GM19468 (cell line): ENCODE results near the gene UVSSA.
"Not testable (repeated sequence)": the region's sequence is repeated elsewhere in the genome, so short reads cannot be mapped to it uniquely, and the experiment has no call there.

Experiments used
- ATAC-seq: cut with Tn5 transposase; IDR thresholded peaks from one replicate; pipeline ENCODE4 v1.9.1; 2021; ENCODE audit warnings: mild to moderate bottlenecking, moderate library complexity, moderate number of reproducible peaks; ENCODE audit not compliant: unreplicated experiment; ENCODE audit errors: extremely low read depth

Gene UVSSA

GRCh38 chr4:1330761-1331590 lies 16.0 kb upstream of the UVSSA start:
- no peak for ATAC-seq

- ATAC-seq = no peak
Observed at GRCh38 chr4:1331591-1332353, 15.2 kb upstream of the UVSSA start.

- no peak for ATAC-seq
Observed at GRCh38 chr4:1332686-1333085, 14.3 kb upstream of the UVSSA start.

GRCh38 chr4:1333256-1333655 lies 13.8 kb upstream of the UVSSA start:
- no peak for ATAC-seq

GRCh38 chr4:1333851-1334578 lies 13.0 kb upstream of the UVSSA start:
- not testable (repeated sequence) for ATAC-seq

GRCh38 chr4:1334579-1334895 lies 12.5 kb upstream of the UVSSA start:
- ATAC-seq = no peak

GRCh38 chr4:1335193-1335883 lies 11.7 kb upstream of the UVSSA start:
- ATAC-seq = not testable (repeated sequence)

- no peak for ATAC-seq
Observed at GRCh38 chr4:1336088-1336491, 10.9 kb upstream of the UVSSA start.

GRCh38 chr4:1337376-1337831 lies 9.6 kb upstream of the UVSSA start:
- ATAC-seq = no peak

GRCh38 chr4:1337951-1338751 lies 8.9 kb upstream of the UVSSA start:
- ATAC-seq = no peak

GRCh38 chr4:1338752-1339414 lies 8.1 kb upstream of the UVSSA start:
- no peak for ATAC-seq

GRCh38 chr4:1339489-1339888 lies 7.5 kb upstream of the UVSSA start:
- no peak for ATAC-seq

GRCh38 chr4:1340181-1340747 lies 6.7 kb upstream of the UVSSA start:
- ATAC-seq = no peak

- no peak for ATAC-seq
Observed at GRCh38 chr4:1340861-1341260, 6.1 kb upstream of the UVSSA start.

GRCh38 chr4:1342003-1342402 lies 5.0 kb upstream of the UVSSA start:
- no peak for ATAC-seq

GRCh38 chr4:1344696-1345095 lies 2.3 kb upstream of the UVSSA start:
- no peak for ATAC-seq

GRCh38 chr4:1345903-1346780 lies 866 bp upstream of the UVSSA start:
- ATAC-seq = no peak

- ATAC-seq = peak; percentile 1
Observed at GRCh38 chr4:1347410-1347864, 429 bp downstream of the UVSSA start.
